HuH-7 (cell line): ENCODE measurements around the gene DTNB.
A peak's percentile ranks its signal among the peaks of the same experiment; 100 is the strongest.

Experiments
- DNase-seq: peaks from one replicate; pipeline ENCODE4 v3.0.0; 2011; ENCODE audit warnings: low spot score

DTNB gene

DNA sequence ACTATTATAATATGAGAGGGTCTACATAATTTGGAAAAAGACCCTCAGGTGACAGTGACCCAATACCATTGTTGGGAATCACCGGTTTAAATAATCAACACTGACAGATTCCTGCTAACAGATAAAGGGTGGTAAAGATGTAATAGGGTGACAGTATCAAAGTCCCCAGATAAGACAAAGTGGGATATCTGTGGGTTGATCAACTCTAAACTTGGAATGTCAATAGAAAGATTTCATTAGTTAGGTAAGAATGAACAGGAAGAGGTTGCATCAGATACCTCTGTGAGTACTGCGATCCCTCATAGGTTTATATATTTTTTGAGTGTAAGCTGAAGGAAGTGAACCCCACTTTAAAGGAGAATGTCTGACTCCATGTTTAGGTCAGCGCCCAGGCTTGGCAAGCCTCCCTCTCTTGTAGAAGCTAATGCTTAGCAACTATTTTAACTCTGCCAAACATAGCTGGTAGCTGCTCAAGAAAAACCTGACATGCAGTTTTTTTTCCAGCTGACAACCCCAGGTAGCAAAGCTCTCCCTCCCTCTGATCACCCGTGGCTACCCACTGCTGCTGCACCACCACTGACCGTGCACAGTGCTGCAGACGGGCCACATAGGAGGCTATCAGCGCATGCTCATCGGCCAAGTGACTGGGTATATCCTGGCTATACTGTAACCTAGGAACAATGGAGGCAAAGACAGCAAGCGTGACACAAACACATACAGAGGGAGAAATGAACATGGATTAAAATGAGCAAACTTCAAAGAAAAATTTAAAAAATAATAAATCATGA is 218.4 kb downstream of the DTNB start:
- peak; percentile 13 for DNase-seq

DNA sequence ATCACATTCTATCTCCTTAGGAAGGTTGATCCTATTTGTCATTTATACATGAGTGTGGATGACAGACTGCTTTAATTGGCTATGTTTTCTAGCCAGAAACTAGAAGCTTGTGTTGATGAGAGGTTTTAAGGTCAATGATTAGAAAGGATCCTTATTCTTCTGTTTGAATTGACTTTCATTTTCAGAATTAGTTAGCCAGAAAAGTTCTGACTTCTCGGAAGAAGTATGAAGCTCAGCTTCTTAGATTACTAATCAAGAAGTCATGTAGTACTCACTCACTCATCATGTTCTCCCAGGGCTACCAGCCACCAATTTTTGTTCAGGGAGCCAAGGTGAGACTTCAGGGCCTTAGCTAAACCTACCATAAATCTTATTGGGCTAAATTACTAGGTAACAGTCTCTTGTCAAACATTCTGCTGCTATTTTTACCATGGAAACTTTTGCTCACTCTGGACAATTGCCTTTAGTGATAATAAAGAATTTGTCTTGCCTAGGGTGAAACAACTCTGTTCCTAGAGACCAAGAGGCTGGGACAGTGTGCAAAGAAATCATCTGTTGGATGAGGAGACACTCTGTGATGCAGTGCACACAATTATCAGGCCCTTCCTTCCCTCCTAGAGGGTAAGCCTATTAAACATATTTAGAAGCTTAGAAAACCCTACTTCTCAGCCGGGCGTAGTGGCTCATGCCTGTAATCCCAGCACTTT is 220.0 kb downstream of the DTNB start:
- DNase-seq, result no peak

DNA sequence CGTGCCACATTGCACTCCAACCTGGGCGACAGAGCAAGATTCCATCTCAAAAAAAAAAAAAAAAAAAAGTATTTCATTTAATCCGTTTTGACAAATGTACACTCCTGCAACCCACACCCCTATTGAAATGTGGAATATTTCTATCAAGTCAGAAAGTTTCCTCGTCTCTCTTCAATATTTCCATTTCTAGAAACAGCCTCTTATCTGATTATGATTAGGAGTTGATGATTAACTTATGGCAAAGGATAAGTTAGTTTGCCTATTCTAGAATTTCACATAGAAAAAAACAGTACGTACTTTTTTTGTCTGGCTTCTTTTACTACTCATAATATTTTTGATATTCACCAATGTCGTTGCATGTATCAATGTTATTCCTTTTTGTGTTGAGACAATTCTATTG is 224.6 kb downstream of the DTNB start:
- no peak for DNase-seq

DNA sequence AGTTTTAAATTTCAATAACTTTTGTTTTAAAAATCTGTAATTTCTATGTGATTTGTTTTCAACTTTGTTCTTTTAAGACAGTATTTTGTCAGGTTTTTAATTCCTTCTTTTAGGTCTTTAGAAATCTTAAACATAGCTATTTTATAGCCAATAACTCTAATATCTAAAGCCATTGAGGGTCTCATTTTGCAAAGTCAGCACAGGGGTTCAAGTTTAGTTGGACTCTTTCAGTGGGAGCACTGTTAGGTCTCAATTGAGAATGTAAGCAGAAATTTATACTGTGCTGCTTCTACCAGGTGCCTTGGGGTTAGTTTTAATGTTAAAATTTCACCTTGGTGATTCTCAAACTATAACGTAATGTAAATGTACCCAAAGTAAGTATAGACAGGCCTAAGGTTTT is 226.4 kb downstream of the DTNB start:
- DNase-seq, result no peak

DNA sequence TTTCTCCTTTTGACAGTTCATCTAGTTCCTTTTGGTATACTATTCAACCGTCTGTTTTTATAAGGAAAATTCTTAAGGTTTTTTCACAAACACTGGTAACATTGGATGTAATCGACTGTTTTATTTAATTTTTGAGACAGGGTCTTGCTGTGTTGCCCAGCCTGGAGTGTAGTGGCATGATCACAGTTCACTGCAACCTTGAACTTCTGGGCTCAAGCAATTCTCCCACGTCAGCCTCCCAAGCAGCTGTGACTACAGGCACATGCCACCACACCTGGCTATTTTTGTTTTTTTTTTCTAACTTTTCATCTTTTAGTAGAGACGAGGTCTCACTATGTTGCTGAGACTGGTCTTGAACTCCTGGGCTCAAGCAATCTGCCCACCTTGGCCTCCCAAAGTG is 227.3 kb downstream of the DTNB start:
- no peak for DNase-seq

DNA sequence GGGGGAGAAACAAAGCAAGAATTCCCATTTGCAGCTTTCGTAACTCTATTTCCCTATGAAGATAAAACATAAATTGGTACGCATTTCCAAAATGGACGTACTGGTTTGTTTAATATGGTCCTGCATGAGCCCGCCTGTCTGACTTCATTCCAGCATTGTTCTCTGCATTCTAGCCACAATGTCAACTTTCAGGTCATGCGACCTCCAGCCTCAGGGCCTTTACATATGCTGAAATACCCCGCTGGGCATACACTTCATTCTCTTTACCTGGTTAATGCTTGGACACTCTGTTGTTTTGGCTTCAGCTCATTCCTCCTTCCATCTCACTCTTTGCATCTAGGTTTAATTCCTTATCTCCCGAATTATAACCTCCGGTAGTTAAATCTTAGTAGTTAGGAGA is 227.9 kb downstream of the DTNB start:
- no peak for DNase-seq

DNA sequence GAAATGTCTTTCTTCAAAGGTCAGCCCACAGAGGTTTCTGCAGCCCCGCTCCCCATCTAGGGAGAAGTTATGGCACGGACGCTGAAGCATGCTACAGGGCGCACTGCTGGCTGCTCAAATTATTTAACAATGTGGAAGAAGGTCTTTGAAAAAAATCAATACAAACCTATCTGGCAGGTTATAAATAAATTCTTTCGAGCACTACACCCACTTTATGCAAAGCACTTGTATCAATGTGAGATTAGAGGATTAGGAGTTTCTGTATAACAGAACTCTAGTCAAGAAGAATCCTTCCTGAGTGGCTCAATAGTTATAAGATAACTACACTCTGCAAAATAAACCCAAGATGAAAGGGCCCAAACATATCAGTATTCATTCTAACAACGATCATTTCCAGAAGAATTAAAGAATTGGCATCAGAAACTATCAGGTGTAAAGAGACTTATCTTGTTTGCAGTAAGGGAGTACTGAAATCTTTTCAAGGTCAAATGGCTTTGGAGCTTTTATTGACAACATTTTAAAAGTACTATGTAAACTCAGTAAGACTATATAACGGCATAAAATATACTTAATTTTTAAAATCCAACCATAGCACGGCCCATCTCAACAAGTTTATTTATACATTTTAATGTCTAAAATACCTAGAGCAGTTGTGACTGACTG is 228.6 kb downstream of the DTNB start:
- DNase-seq, result no peak

DNA sequence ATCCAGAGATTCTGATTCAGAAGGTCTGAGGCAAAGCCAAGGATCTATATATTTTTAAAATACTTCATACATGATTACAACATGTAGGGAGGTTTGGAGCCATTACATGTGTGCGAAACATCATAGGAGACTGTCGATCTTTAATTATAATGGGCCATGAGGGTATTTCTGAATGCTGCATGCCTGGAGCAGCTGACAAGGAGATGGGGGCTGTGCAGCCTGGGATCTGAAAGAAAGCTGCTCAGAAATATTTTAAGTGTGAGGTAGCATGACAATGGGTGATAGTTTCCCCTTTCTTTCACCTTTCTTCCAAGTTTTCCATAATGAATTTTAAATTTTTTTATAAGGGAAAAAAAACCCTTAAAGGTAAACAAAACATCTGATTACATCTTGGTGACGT is 229.6 kb downstream of the DTNB start:
- no peak for DNase-seq

DNA sequence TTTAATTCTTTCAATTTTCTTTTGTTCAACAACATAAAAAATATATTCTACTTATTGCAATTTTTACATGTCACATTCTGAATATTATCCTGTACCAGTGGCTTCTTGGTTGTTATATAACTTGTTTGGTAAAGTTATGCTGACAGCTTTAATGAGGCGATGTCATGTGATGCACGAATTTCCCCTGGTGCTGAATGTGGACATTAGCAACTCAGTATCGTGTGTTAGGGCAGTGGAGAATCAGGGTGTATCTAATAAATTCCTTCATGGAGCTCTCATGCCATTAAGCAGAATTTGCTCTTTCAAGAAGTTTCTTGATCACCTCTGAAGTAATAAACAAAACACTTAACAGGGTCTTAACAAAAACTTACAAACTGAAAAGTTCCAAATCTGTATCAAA is 232.0 kb downstream of the DTNB start:
- no peak for DNase-seq

DNA sequence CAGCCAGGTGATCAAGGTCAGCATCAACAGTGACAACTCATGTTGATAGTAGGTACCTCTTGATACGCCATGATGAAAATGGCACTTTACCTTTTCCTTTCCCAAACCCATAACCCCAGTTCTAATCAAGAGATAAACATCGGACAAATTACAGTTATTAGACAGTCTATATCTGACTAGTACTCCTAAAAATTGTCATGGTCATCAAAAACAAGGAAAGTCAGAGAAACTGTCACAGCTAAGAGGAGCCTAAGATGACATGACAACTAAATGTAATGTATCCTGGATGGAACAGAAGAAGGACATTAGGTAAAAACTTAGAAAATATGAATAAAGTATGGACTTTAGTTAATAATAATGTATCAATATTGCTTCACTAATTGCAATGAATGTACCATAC is 234.6 kb downstream of the DTNB start:
- no peak for DNase-seq

DNA sequence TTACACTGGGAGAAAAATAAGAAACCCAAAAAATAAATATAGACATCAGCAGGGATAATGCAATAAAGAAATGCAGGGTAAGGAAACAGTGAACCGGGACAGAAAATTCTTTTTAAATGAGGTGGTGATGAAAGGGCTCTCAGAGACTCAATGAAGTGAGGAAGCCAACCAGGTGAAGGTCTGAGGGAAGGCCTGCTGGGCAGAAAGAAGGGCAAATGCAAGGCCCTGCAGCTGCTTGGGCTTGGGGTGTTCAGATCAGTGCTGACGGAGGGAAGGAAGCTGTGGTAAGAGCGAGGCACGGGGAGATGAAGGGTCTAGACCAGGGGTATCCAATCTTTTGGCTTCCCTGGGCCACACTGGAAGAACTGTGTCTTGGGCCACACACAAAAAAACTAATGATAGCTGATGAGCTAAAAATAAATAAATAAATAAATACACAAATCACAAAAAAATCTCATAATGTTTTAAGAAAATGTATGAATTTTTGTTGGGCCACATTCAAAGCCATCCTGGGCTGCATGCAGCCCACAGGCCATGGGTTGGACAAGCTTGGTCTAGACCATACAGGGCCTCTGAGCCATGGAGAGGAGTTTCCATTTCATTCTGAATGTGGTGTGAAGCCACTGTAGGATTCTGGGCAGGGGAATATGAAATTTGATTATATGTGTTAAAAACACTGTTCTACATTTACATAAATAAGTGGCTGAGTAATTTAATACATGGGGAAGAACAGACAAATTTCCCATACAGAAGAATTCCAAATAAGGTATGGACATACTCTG is 235.3 kb downstream of the DTNB start:
- no peak for DNase-seq

DNA sequence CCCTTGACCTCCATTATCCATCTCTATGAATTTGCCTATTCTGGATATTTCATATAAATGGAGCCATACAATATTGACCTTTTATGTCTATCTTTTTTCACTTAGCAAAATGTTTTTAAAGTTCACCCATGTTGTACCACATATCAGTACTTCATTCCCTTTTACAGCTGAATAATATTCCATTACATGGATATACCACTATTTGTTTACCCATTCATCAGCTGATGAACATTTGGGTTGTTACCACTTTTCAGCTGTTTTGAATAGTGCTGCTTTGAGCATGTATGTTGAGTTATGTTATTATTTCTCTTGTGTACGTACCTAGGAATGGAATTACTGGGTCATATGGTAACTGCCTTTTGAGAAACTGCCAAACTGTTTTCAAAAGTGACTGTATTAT is 238.0 kb downstream of the DTNB start:
- DNase-seq, result no peak

DNA sequence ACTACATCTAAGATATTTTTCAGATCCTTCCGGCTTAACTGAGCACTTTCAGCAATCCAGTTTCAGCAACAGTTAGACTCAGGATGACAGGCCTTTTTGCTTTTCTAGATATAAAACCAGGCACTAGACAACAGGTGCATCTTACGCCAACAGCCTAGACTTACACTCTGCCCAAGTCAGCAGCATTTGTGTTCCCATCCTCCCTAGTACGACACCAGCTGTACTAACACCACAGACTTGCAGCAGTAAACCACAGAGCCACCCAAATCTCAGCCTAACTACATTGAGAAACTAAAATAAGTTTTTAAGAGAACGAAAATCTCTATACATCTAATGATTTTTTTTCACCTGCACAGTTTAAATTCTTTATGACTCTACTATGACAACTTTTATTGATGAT is 241.8 kb downstream of the DTNB start:
- DNase-seq, result no peak

DNA sequence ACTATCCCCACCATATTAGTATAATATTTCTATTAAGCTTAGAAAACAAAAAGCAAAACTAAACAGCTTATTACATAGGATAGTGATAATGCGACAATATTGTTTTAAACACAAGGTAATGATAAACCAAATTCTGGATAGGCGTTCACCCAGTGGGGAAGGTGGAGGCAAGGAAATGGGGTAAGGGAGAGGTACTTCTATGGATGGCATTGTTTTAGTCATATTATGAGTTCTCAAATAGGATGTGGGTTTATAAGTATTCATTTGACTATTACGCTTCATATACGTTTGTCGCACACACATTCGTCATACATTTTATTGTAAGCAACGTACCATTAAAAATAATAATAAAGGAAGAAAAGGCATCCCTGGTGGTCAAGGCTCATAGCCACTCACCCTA is 242.8 kb downstream of the DTNB start:
- DNase-seq, result no peak

DNA sequence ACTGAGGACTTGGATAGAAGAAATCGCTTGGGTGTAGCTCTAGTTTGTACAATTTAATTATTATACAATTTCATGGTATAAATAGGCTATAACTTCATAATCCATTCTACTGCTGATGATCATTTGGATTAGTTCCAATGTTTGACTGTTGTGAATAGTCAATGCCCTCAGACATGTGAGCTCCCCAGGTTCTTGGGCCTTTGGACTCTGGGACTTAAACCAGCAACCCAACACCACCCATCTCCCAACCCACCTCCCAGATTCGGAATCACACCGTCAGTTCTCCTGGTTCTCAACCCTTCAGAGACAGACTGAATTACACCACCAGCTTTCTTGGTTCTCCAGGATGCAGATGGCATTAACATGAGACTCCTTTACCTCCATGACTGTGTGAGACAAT is 247.1 kb downstream of the DTNB start:
- DNase-seq, result no peak

DNA sequence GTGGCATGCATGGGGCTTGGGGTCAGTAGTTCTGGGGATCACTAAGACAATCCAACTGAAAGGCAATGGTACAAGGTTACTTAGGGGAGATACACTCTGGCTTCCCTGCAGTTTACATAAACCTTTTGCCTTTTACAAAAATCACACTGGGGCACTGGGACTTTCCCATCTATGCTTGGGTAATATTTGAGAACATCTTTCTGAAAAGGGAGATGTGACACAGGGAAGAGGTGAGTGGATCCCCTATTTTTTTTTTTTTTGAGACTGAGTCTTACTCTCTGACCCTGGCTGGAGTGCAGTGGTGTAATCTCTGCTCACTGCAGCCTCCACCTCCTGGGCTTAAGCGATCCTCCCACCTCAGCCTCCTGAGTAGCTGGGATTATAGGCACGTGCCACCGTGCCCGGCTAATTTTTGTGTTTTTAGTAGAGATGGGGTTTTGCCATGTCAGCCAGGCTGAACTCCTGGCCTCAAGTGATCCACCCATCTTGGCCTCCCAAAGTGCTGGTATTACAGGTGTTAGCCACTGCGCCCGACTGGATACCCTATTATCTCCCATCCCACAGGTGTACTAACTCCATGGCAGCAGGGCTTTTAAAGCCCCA is 248.8 kb downstream of the DTNB start:
- DNase-seq, result no peak

DNA sequence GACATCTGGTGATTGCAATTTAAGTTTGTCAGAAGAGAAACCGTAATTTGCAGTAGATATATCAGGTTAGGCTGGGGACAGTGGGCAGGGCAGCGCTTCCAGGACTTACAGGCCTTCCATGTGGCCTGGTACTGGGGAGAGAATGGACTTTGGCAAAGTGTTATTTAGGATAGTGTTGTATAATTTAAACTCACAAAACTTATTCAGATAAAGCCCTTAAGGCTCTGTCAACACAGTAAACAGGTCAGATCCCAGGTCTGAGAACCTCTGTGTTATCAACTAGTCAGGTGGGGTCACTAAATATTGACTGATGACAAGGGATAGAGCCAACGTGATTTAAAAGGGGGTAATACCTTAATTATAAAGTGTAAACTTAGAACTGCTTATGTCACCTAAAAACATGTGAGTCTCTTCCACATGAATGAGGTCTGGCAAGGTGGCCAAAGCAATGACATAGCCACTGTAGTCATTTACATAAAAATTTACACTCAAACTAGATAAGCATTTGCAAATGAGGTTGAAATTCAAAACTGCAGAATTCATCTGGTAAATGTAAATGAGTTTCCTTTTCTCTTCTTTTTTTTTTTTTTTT is 251.5 kb downstream of the DTNB start:
- peak; percentile 45 for DNase-seq

DNA sequence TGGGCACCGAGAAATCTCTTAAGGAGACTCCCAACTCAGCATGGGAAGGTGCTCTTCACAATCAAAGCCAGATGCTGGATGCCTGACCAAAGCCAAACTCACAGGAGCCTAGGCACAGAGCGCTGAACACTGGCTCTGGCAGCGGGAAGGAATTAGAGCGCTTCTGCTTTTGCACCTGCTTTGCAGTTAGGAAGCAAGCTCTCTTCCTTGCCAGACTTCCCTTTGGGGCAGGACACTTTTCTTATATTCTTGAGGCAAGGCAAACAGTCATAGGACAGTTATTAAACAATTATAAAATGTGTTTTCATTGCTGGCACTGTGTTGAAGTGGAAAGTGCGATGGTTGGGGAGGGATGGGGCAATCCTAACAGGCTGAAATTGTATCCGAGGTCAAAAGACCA is 252.1 kb downstream of the DTNB start:
- DNase-seq, result no peak

DNA sequence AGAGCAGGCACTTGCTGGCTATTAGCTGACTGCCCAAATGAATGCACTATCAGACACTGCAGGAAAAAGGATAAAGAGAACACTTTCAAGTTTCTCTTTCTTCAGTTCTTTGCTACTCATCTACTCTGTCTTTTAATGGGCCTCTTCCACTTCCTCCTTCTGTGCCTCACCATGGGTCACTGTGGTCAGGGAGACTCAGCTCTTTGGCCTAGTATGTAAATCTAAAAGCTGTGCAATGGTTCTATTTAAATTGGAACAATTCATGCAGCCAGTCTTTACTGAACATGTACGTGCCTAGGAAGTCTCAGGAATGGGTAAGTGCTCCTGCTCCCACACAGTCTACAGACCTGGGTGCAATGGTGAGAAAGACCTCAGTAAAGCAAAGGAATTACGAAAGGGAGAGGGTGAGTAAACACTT is 252.5 kb downstream of the DTNB start:
- no peak for DNase-seq

DNA sequence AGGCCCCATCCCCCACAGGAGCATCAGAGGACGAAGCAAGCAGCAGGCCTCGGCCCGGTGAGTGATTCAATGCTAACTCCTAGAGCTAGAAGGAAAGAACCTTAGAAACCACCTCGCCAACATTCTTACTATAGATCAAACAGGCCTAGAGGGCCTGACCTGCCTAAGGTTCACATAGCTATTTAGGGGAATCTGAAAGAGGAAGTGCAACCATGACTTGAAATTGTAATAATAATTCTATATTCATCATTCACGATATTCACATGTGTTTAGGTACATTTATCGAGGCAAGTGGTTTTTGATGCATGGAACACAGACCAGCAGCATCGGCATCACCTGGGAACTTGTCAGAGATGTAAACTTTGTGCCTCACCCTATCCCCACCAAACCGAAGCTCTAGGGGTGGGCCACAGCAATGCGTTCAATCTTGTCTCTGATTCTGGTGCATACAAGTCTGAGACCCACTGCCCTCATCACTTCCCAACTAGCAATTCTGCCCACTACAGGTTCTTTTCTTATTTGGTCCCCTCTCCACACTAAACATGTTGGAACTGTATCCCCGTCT is 253.6 kb downstream of the DTNB start:
- DNase-seq, result no peak

DNA sequence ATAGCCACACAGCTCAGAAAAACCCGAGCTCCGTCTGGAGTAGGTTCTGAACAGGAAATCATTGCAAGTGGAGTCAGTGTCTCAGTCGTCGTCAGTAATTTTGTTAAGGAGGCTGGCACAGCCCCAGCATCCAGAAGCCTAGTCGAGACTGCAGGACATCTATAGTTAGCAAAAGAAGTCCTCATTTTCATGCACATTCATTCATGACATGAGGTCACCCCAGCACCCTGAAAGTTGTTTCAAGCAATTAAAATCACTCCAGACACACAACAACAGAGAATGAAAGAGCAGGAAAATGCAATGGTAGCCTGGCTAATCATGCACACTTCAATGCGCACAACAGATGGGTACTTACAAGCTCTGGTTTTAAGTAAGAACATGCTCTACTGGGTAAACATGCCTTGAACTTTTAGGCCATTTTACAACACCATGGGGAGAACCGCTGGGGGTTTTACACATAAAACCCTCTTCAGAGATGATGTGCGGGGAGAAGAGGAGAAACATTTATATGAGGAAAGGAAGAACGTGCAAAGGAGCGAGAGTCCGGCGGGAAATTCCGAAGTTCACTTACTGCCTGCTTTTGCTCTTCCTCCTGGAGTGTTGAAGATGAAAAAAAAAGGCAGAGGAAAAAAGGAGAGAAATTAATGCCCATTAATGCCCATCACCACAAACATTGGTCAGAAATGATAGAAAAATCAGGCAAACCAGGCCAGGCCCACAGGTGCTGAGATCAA is 254.3 kb downstream of the DTNB start:
- no peak for DNase-seq
